ENCODE results near the gene ARHGAP25. TPM values are rescaled to one million over a fixed set of nuclear protein-coding genes. Genes with fewer than 3 reads are reported as not detected.

ARHGAP25 gene
- total and polyA plus RNA-seq, 11 donors, result 2.6 to 27.9 (median 4.8) TPM

- no peak overlapping the region for H3K27ac ChIP-seq
- peaks cover 0 to 18% (median 2%) of the 10 kb centered on the region in 12 donors for H3K9me3 ChIP-seq
- 83 to 89% (median 87%) methylated on average over 4 of the region's 4 CpGs for WGBS, 4 donors
- intact Hi-C loops (cut with DNase I), result no loop called here
- H3K4me1 ChIP-seq, result peaks cover 0 to 12% (median 0%) of the 10 kb centered on the region in 12 donors
- TF ChIP-seq CTCF (IDR thresholded peaks at IDR 0.05) (no peak), POLR2A (IDR thresholded peaks at IDR 0.05) (no peak)
- H3K4me3 ChIP-seq, result no peak overlapping the region
- H3K27me3 ChIP-seq, result peaks cover 0 to 3% (median 0%) of the 10 kb centered on the region in 9 donors
- no peak for DNase-seq
- no peak for ATAC-seq
- no peaks in the 10 kb centered on the region for H3K36me3 ChIP-seq
Measured at GRCh38 chr2:68695971-68696370, 38.6 kb upstream of the ARHGAP25 start.

DNA sequence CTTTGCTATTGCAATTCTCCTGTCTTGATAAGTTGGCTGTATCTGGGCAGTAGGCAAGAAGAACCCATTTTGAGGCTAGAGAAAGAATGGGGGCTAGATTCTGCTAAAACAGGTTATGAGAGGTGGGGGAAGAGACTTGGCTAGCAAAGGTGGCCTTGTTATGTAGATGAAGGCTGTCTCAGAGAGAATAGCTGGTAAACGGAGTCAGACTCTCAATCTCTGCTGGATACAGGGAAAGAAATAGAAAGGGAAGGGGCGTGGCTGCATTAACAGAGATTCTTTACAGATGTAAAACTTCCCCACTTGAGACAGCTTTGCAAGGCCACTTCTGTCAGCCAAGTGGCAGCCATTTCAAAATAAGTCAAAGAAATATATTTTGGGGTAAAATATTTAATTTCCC is 38.1 kb upstream of the ARHGAP25 start:
- Histone ChIP-seq H3K27ac (no peak overlapping the region), H3K27me3 (peaks cover 0 to 3% (median 0%) of the 10 kb centered on the region in 9 donors), H3K4me3 (no peak overlapping the region), H3K36me3 (no peaks in the 10 kb centered on the region), H3K4me1 (peaks cover 0 to 9% (median 0%) of the 10 kb centered on the region in 12 donors), H3K9me3 (peaks cover 0 to 18% (median 2%) of the 10 kb centered on the region in 12 donors)
- intact Hi-C loops (cut with DNase I), result no loop called here
- no peak for ATAC-seq
- 79 to 88% (median 87%) methylated on average over 2 of the region's 2 CpGs for WGBS, 4 donors
- DNase-seq, result no peak
- TF ChIP-seq POLR2A (IDR thresholded peaks at IDR 0.05), result no peak
- no peak for TF ChIP-seq CTCF (IDR thresholded peaks at IDR 0.05)

GRCh38 chr2:68698567-68699377 is 35.8 kb upstream of the ARHGAP25 start:
- intact Hi-C loops (cut with DNase I), result no loop called here
- no peak for ATAC-seq

More at GRCh38 chr2:68698567-68699377, 35.8 kb upstream of the ARHGAP25 start:
- peaks cover 0 to 3% (median 0%) of the 10 kb centered on the region in 9 donors for H3K27me3 ChIP-seq
- H3K27ac ChIP-seq, result no peak overlapping the region
- TF ChIP-seq CTCF (IDR thresholded peaks at IDR 0.05) (no peak), POLR2A (IDR thresholded peaks at IDR 0.05) (no peak)
- no peak overlapping the region for H3K4me3 ChIP-seq
- H3K4me1 ChIP-seq, result no peaks in the 10 kb centered on the region
- no peak for DNase-seq
- no peaks in the 10 kb centered on the region for H3K36me3 ChIP-seq
- WGBS, 4 donors, result 65 to 79% (median 76%) methylated on average over 4 of the region's 4 CpGs
- peaks cover 0 to 18% (median 2%) of the 10 kb centered on the region in 12 donors for H3K9me3 ChIP-seq

All from heart left ventricle (tissue), 16 donors.